Neural progenitor cell (in vitro differentiated cells): ENCODE data around the gene MX2. TPM values are rescaled to one million over a fixed set of nuclear protein-coding genes. Genes with fewer than 3 reads are reported as not detected.

Experiments
- DNase-seq: peaks from one replicate; pipeline ENCODE4 v3.0.0-alpha.2; 2016; ENCODE audit warnings: low spot score
- H2AFZ ChIP-seq: fragments of 200-600 bp; sonication (generic); replicated peaks from 2 replicates; pipeline ENCODE4 v1.6.1; 2016; ENCODE audit warnings: antibody characterized with exemption
- H3F3A ChIP-seq: fragments of 200-600 bp; sonication (generic); 2 replicates; pipeline ENCODE4 v1.6.1; 2016; ENCODE audit warnings: antibody characterized with exemption, low read depth
- H3K27ac ChIP-seq: fragments of 200-600 bp; sonication (generic); 2 replicates; pipeline ENCODE4 v1.5.1; 2016; ENCODE audit warnings: mild to moderate bottlenecking
- H3K27me3 ChIP-seq: fragments of 200-600 bp; sonication (generic); 2 replicates; pipeline ENCODE4 v1.6.1; 2016; ENCODE audit warnings: mild to moderate bottlenecking, moderate library complexity
- H3K36me3 ChIP-seq: fragments of 200-600 bp; sonication (generic); 2 replicates; pipeline ENCODE4 v1.5.1; 2016
- H3K4me1 ChIP-seq: fragments of 200-600 bp; sonication (generic); 2 replicates; pipeline ENCODE4 v1.6.1; 2016; ENCODE audit warnings: mixed run types
- H3K4me2 ChIP-seq: fragments of 200-600 bp; sonication (generic); 2 replicates; pipeline ENCODE4 v1.6.1; 2016
- H3K4me3 ChIP-seq: fragments of 200-600 bp; sonication (generic); 2 replicates; pipeline ENCODE4 v1.5.1; 2016
- H3K79me2 ChIP-seq: fragments of 200-600 bp; sonication (generic); 2 replicates; pipeline ENCODE4 v1.6.1; 2016; ENCODE audit warnings: low read depth
- H3K9ac ChIP-seq: fragments of 200-600 bp; sonication (generic); 2 replicates; pipeline ENCODE4 v1.6.1; 2016
- H3K9me3 ChIP-seq: fragments of 200-600 bp; sonication (generic); 2 replicates; pipeline ENCODE4 v1.5.1; 2016; ENCODE audit warnings: low read depth
- H4K20me1 ChIP-seq: fragments of 200-600 bp; sonication (generic); 2 replicates; pipeline ENCODE4 v1.6.1; 2016; ENCODE audit warnings: low read depth
- H3K27ac Mint-ChIP-seq: 3 replicates; pipeline ENCODE4 v1.8.0; 2021; ENCODE audit warnings: mixed read lengths
- H3K27me3 Mint-ChIP-seq: 2 replicates; pipeline ENCODE4 v1.8.0; 2022; ENCODE audit warnings: low read depth, mild to moderate bottlenecking, inconsistent platforms, moderate library complexity, mixed read lengths; ENCODE audit not compliant: insufficient read depth
- H3K36me3 Mint-ChIP-seq: 3 replicates; pipeline ENCODE4 v1.8.0; 2021; ENCODE audit warnings: mixed read lengths
- H3K4me1 Mint-ChIP-seq: 3 replicates; pipeline ENCODE4 v1.8.0; 2021; ENCODE audit warnings: mixed read lengths
- H3K4me3 Mint-ChIP-seq: 3 replicates; pipeline ENCODE4 v1.8.0; 2021; ENCODE audit warnings: mild to moderate bottlenecking, moderate library complexity, mixed read lengths
- H3K9me3 Mint-ChIP-seq: 3 replicates; pipeline ENCODE4 v1.8.0; 2020; ENCODE audit warnings: mixed read lengths
- EZH2 ChIP-seq: fragments of 200-600 bp; sonication (generic); IDR thresholded peaks from 2 replicates; pipeline ENCODE4 v1.6.1; 2017; ENCODE audit warnings: antibody characterized with exemption, mild to moderate bottlenecking, moderate library complexity
- EZH2phosphoT487 ChIP-seq: fragments of 200-600 bp; sonication (generic); IDR thresholded peaks from 2 replicates; pipeline ENCODE4 v1.6.1; 2017; ENCODE audit warnings: antibody characterized with exemption
- total RNA-seq: library from RNA; depleted of rRNA; stranded (reverse); fragments of >200 nt; gene quantifications from 2 replicates; pipeline ENCODE4 v1.2.3, GENCODE V29; 2015; ENCODE audit warnings: low replicate concordance
- TF ChIP-seq, protein P1 (sequence below): fragments of 200-600 bp; sonication (generic); IDR thresholded peaks from 2 replicates; pipeline ENCODE4 v1.5.1; 2017; ENCODE audit warnings: antibody characterized with exemption, mild to moderate bottlenecking

Gene MX2
- total RNA-seq, 1 donor from 2014 or later = 3.3 TPM

DNA sequence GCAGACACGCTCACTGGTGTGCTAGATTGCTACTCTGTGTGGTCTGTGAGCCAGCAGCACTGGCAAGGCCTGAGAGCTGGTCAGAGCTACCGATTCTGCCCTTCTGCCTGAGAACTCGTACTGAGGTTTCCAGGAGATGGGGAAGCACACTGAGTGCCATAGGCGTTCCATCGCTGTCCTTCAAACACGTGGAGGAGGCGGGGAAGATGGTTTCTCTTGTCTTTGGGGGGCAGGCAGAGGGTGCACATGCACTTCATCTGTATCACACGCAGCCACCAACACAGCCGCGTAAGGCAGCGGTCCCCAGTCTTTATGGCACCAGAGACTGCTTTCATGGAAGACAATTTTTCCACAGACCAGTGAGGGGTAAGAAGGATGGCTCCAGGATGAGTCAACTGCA, 40.4 kb downstream of the MX2 start:
- TF ChIP-seq, protein P1, sequence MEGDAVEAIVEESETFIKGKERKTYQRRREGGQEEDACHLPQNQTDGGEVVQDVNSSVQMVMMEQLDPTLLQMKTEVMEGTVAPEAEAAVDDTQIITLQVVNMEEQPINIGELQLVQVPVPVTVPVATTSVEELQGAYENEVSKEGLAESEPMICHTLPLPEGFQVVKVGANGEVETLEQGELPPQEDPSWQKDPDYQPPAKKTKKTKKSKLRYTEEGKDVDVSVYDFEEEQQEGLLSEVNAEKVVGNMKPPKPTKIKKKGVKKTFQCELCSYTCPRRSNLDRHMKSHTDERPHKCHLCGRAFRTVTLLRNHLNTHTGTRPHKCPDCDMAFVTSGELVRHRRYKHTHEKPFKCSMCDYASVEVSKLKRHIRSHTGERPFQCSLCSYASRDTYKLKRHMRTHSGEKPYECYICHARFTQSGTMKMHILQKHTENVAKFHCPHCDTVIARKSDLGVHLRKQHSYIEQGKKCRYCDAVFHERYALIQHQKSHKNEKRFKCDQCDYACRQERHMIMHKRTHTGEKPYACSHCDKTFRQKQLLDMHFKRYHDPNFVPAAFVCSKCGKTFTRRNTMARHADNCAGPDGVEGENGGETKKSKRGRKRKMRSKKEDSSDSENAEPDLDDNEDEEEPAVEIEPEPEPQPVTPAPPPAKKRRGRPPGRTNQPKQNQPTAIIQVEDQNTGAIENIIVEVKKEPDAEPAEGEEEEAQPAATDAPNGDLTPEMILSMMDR = no peak
- H4K20me1 ChIP-seq = no peaks in the 10 kb centered on the region
- H3K9ac ChIP-seq = no peak overlapping the region
- no peak overlapping the region for H2AFZ ChIP-seq
- no peak overlapping the region for H3K27ac ChIP-seq
- Mint-ChIP-seq H3K9me3 (no peaks in the 10 kb centered on the region), H3K36me3 (no peaks in the 10 kb centered on the region), H3K4me1 (peaks cover 3% of the 10 kb centered on the region), H3K4me3 (no peak overlapping the region), H3K27me3 (peaks cover 10% of the 10 kb centered on the region), H3K27ac (no peak overlapping the region)
- DNase-seq = no peak
- no peak overlapping the region for H3K4me3 ChIP-seq
- H3K9me3 ChIP-seq = no peaks in the 10 kb centered on the region
- H3K79me2 ChIP-seq = no peaks in the 10 kb centered on the region
- H3K4me2 ChIP-seq = no peak overlapping the region
- no peaks in the 10 kb centered on the region for H3F3A ChIP-seq
- H3K27me3 ChIP-seq = no peaks in the 10 kb centered on the region
- no peaks in the 10 kb centered on the region for H3K4me1 ChIP-seq
- H3K36me3 ChIP-seq = no peaks in the 10 kb centered on the region

DNA sequence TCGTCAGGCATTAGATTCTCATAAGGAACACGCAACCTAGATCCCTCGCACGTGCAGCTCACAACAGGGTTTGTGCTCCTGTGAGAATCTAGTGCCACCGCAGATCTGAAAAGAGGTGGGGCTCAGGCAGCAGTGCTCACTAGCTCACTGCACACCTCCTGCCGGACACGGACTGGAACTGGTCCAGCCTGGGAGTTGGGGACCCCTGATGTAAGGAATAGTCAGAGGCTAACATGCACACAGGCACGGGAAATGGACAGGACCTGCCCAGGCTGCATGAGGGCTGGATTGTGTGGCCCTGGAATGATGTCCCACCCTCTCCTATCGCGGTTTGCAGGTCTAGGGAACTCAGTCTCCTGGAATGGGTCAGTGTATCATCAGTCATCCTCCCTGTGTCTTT, 41.0 kb downstream of the MX2 start:
- Mint-ChIP-seq H3K36me3 (no peaks in the 10 kb centered on the region), H3K4me1 (peaks cover 4% of the 10 kb centered on the region), H3K4me3 (no peak overlapping the region), H3K9me3 (no peaks in the 10 kb centered on the region), H3K27me3 (peaks cover 12% of the 10 kb centered on the region), H3K27ac (peak overlapping the region; percentile 7)
- TF ChIP-seq EZH2 (no peak), EZH2phosphoT487 (no peak)
- Histone ChIP-seq H3K4me1 (no peaks in the 10 kb centered on the region), H3K79me2 (no peaks in the 10 kb centered on the region), H3K27ac (no peak overlapping the region), H3K9ac (no peak overlapping the region), H2AFZ (no peak overlapping the region), H3K36me3 (no peaks in the 10 kb centered on the region), H3K4me2 (no peak overlapping the region), H3K4me3 (no peak overlapping the region), H4K20me1 (no peaks in the 10 kb centered on the region), H3F3A (no peaks in the 10 kb centered on the region), H3K27me3 (no peaks in the 10 kb centered on the region), H3K9me3 (no peaks in the 10 kb centered on the region)
- no peak for DNase-seq

GRCh38 chr21:41403331-41403730, 41.5 kb downstream of the MX2 start:
- H3K27ac Mint-ChIP-seq = no peak overlapping the region
- no peak for DNase-seq
- no peaks in the 10 kb centered on the region for H3K4me1 ChIP-seq
- no peaks in the 10 kb centered on the region for H3K9me3 Mint-ChIP-seq
- H2AFZ ChIP-seq = no peak overlapping the region
- no peaks in the 10 kb centered on the region for H4K20me1 ChIP-seq
- H3K9me3 ChIP-seq = no peaks in the 10 kb centered on the region
- no peak overlapping the region for H3K4me3 ChIP-seq
- no peak for TF ChIP-seq EZH2
- no peak for TF ChIP-seq EZH2phosphoT487
- TF ChIP-seq, protein P1 = no peak
- peaks cover 13% of the 10 kb centered on the region for H3K27me3 Mint-ChIP-seq
- no peak overlapping the region for H3K4me3 Mint-ChIP-seq
- H3K9ac ChIP-seq = no peak overlapping the region
- no peaks in the 10 kb centered on the region for H3K36me3 Mint-ChIP-seq
- no peak overlapping the region for H3K4me2 ChIP-seq
- no peaks in the 10 kb centered on the region for H3K79me2 ChIP-seq
- no peaks in the 10 kb centered on the region for H3K36me3 ChIP-seq
- H3K27ac ChIP-seq = no peak overlapping the region
- no peaks in the 10 kb centered on the region for H3K27me3 ChIP-seq
- peaks cover 9% of the 10 kb centered on the region for H3K4me1 Mint-ChIP-seq
- H3F3A ChIP-seq = no peaks in the 10 kb centered on the region

DNA sequence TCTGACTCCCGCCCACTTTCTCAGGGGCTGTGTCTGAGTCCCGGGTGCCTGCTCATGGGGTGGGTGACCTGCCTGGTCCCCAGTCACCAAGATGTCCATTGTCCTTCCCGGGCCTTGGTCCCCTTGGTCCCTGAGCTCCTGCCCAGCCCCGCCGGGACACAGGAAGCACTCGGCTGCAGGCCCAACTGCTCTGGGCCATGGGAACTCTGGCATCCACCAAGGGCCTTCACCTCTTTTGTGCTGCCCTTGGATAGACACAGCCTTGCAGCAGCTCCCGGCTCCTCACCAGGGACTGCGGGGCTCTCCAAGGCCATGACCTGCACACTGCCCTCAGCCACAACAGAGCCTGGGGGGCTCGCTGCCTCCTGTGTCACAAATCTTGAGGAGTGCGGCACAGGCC, 42.1 kb downstream of the MX2 start:
- no peaks in the 10 kb centered on the region for H3K9me3 Mint-ChIP-seq
- Histone ChIP-seq H3K27ac (no peak overlapping the region), H4K20me1 (no peaks in the 10 kb centered on the region), H3K36me3 (no peaks in the 10 kb centered on the region), H3K4me3 (no peak overlapping the region), H3K4me2 (no peak overlapping the region), H3F3A (no peaks in the 10 kb centered on the region), H3K9ac (no peak overlapping the region), H3K9me3 (no peaks in the 10 kb centered on the region), H3K4me1 (no peaks in the 10 kb centered on the region), H2AFZ (no peak overlapping the region), H3K27me3 (no peaks in the 10 kb centered on the region), H3K79me2 (no peaks in the 10 kb centered on the region)
- TF ChIP-seq, protein P1 = no peak
- TF ChIP-seq EZH2 (no peak), EZH2phosphoT487 (no peak)
- no peak overlapping the region for H3K4me3 Mint-ChIP-seq
- no peak overlapping the region for H3K27ac Mint-ChIP-seq
- peaks cover 14% of the 10 kb centered on the region for H3K4me1 Mint-ChIP-seq
- no peak for DNase-seq
- no peaks in the 10 kb centered on the region for H3K36me3 Mint-ChIP-seq
- H3K27me3 Mint-ChIP-seq = peaks cover 13% of the 10 kb centered on the region
